Left ventricle myocardium superior (tissue), 1 donor: ENCODE data around the gene RAB3GAP2. TPM values are rescaled to one million over a fixed set of nuclear protein-coding genes. Genes with fewer than 3 reads are reported as not detected.
"Not testable (repeated sequence)": the region's sequence is repeated elsewhere in the genome, so short reads cannot be mapped to it uniquely, and the experiment has no call there.

Experiments used
- ATAC-seq: fragments of 200-7000 bp; cut with Tn5 transposase; one replicate; pipeline ENCODE4 v1.9.1; 2020; ENCODE audit warnings: mild to moderate bottlenecking, moderate library complexity
- DNase-seq: peaks from one replicate; pipeline ENCODE4 v3.0.0-alpha.2; 2020
- intact Hi-C: fragments of 100-400 bp; cut with micrococcal nuclease; formaldehyde crosslinking; loops from one replicate; pipeline ENCODE4 v1.11.0; 2022
- microRNA-seq: library from miRNA; unstranded; fragments of <30 nt; microRNA quantifications from one replicate; pipeline ENCODE4 v1.2.0, GENCODE V29; 2020; ENCODE audit warnings: borderline number of aligned reads
- total RNA-seq: library from RNA; stranded (reverse); fragmentation: NEBNext Ultra II Directional; extraction: Animal tissue kit (Norgen Biotek cat#: 25700); gene quantifications from one replicate; pipeline ENCODE4 v1.2.1, GENCODE V29; 2021
- donor health status: DM: no; HTN: yes; CAD: no; lungs with severe emphysema.

RAB3GAP2 gene
- total RNA-seq, 1 donor from 2014 or later: 25.9 TPM

DNA sequence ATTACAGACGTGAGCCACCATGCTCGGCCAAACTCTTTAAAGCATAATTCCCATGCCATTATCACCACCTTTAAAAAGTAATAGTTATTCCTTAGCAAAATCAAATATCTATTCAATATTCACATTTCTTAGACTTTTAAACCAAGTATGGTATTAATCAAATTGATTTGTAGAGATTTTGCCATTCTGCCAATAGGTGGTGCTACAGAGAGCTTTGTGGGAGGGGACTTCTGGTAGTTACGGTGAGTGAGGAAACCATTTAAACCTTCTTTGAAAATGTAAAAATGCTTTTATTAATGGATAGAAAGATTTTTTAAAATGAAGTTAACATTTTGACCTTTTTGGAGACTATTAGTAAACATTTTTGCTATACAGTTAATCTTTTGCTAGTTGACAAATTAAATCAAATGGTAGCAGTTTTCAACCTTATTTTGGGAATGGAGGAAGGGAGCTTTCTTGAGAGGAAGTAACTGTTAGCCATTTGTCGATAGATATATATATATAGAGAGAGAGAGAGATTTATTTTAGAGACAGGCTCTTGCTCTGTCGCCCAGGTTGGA is 159.0 kb downstream of the RAB3GAP2 start:
- intact Hi-C loops: no loop called here
- ATAC-seq (no peak), DNase-seq (no peak)

- intact Hi-C loops, DNase-seq, ATAC-seq: not testable (repeated sequence)
Measured at GRCh38 chr1:220112600-220112999, 159.7 kb downstream of the RAB3GAP2 start.

- ATAC-seq, DNase-seq, intact Hi-C loops: not testable (repeated sequence)
Measured at GRCh38 chr1:220110473-220110872, 161.8 kb downstream of the RAB3GAP2 start.

DNA sequence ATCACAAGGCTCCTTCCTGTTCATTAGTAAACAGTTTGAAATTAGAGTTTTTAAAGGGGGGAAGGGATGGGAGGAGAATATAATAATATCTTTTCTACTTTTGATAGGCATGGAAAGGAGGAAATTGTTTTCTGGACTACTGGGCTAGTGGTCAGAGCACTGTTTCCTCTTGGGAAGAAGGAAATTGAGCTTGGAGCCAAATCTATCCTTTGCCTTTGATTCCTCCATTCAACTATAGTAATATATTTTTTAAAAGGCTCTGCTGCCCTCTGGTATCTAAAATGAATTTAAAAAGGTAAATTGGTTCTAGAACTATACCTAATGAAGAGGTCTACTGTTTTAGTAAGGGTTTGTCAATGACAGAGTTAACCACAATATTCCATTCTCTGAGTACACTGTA is 172.4 kb downstream of the RAB3GAP2 start:
- intact Hi-C loops: no loop called here
- ATAC-seq (no peak), DNase-seq (no peak)

Small RNAs within 50 kb of the gene (microRNA-seq; reads per million reads assigned to microRNA genes)
- not detected for gene MIR194-1
- gene MIR215: not detected
- 226 reads per million, percentile 55 among the genes with 10 or more reads in this experiment for gene MIR664A

Other genes starting within 250 kb of the RAB3GAP2 start
- 62.9 TPM for gene EPRS1, start 225.9 kb downstream of the RAB3GAP2 start, total RNA-seq
- gene BPNT1, start 182.7 kb downstream of the RAB3GAP2 start, total RNA-seq: 17.6 TPM
- gene IARS2, start 178.3 kb downstream of the RAB3GAP2 start, total RNA-seq: 92.0 TPM